ENCODE data around the gene FAM20A.

FAM20A gene

DNA sequence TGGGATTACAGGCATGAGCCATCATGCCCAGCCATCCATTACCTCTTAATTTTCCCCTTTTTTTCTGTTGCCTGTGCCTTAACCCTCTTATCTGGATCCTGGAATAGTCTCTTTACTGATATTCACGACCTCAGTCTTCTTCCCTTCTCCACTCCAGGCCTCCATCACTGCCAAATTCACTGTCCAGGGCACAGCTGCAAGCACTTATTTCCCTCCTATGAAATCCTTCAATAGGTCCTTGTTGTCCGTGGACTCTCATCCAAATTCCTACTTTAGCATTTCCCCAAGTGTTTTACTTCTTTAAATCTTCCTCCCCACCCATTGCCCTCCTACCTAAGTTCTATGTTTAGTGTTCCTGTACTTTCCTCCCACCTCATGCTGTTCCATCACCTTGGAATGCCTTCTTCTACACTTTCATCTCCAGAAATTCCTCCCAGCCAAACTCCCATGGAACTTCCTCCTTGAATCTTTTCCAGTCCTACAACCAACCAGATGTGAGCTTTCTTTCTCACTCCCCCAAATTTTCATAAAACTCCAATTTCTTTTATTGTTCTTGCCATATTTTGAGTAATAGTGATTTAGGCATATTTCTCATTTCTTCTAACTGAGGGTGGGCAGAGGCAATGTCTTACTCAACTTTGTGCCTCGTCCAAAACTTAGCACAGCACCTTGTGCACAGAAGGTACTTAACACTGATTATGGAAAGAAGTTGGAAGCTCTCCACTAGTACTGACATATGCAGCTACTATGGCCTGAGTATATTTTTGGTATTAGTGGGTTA, 35.3 kb downstream of the FAM20A start:
- Histone ChIP-seq H3K36me3 (ENCODE audit: insufficient read depth, low read length) (no peaks in the 10 kb centered on the region), H3K9me3 (ENCODE audit: insufficient read depth, low read depth, low read length) (no peaks in the 10 kb centered on the region), H3K4me3 (ENCODE audit: low read length, poor library complexity, severe bottlenecking) (no peak overlapping the region), H2AFZ (ENCODE audit: low read length) (no peak overlapping the region), H4K20me1 (ENCODE audit: insufficient read depth, low read length, poor library complexity, severe bottlenecking) (no peaks in the 10 kb centered on the region), H3K4me1 (ENCODE audit: insufficient read depth, low read length, poor library complexity, severe bottlenecking) (no peaks in the 10 kb centered on the region), H3K4me2 (ENCODE audit: low read depth, low read length, poor library complexity, severe bottlenecking) (no peak overlapping the region), H3F3A (ENCODE audit: low read depth) (no peaks in the 10 kb centered on the region), H3K9ac (ENCODE audit: low read depth, low read length, poor library complexity, severe bottlenecking) (no peak overlapping the region), H3K79me2 (ENCODE audit: insufficient read depth, low read length) (no peaks in the 10 kb centered on the region), H3K27me3 (ENCODE audit: insufficient read depth, low read length, poor library complexity, severe bottlenecking) (no peaks in the 10 kb centered on the region), H3K9me2 (replicated peaks; ENCODE audit: low read depth, low read length) (no peaks in the 10 kb centered on the region)
- TF ChIP-seq, protein P1, sequence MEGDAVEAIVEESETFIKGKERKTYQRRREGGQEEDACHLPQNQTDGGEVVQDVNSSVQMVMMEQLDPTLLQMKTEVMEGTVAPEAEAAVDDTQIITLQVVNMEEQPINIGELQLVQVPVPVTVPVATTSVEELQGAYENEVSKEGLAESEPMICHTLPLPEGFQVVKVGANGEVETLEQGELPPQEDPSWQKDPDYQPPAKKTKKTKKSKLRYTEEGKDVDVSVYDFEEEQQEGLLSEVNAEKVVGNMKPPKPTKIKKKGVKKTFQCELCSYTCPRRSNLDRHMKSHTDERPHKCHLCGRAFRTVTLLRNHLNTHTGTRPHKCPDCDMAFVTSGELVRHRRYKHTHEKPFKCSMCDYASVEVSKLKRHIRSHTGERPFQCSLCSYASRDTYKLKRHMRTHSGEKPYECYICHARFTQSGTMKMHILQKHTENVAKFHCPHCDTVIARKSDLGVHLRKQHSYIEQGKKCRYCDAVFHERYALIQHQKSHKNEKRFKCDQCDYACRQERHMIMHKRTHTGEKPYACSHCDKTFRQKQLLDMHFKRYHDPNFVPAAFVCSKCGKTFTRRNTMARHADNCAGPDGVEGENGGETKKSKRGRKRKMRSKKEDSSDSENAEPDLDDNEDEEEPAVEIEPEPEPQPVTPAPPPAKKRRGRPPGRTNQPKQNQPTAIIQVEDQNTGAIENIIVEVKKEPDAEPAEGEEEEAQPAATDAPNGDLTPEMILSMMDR (conservative IDR thresholded peaks at IDR 0.05; ENCODE audit: low read length): no peak
- no peak for TF ChIP-seq EZH2phosphoT487 (IDR thresholded peaks at IDR 0.05; ENCODE audit: borderline replicate concordance)

DNA sequence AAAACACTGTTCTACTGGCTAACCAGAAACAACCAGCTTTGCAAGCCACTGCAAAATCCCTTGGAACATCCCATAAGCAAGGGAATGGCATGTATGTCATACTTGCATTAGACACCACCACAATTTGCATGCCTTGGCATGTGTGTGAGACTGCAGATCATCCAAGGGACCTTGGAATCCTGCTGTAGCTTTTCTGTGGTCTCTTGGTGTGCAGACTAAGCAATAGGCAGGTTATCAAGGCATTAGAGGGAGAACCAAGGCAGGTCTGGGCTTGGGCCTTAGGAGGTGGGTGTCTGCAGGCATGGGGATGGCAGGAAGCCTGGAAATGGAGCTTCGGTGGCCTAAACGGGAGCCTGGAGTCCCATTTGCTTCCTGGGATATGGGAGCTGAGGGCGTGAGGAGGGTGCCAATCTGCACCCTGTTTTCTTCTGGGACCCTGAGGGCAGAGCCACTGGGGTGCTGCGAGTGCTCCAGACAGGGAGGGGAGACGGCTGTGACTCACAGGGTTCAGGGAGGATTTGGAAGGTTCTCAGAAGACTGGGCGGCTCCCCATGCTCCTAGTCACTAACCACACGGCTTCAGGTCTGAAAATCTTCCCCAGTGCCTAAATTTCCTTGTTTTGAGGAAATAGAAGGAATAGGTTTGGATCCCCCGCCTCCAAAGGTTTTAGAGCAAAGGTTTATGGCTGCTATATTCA, 36.6 kb downstream of the FAM20A start:
- Histone ChIP-seq H3K9me2 (replicated peaks; ENCODE audit: low read depth, low read length) (no peaks in the 10 kb centered on the region), H2AFZ (ENCODE audit: low read length) (no peak overlapping the region), H3K4me1 (ENCODE audit: insufficient read depth, low read length, poor library complexity, severe bottlenecking) (no peaks in the 10 kb centered on the region), H3K4me3 (ENCODE audit: low read length, poor library complexity, severe bottlenecking) (no peak overlapping the region), H4K20me1 (ENCODE audit: insufficient read depth, low read length, poor library complexity, severe bottlenecking) (no peaks in the 10 kb centered on the region), H3K36me3 (ENCODE audit: insufficient read depth, low read length) (no peaks in the 10 kb centered on the region), H3K79me2 (ENCODE audit: insufficient read depth, low read length) (no peaks in the 10 kb centered on the region), H3K4me2 (ENCODE audit: low read depth, low read length, poor library complexity, severe bottlenecking) (no peak overlapping the region), H3F3A (ENCODE audit: low read depth) (no peaks in the 10 kb centered on the region), H3K9me3 (ENCODE audit: insufficient read depth, low read depth, low read length) (no peaks in the 10 kb centered on the region), H3K9ac (ENCODE audit: low read depth, low read length, poor library complexity, severe bottlenecking) (no peak overlapping the region), H3K27me3 (ENCODE audit: insufficient read depth, low read length, poor library complexity, severe bottlenecking) (no peaks in the 10 kb centered on the region)
- TF ChIP-seq, protein P1 (conservative IDR thresholded peaks at IDR 0.05; ENCODE audit: low read length): no peak

- Histone ChIP-seq H3K4me2 (ENCODE audit: low read depth, low read length, poor library complexity, severe bottlenecking) (no peak overlapping the region), H3K9me3 (ENCODE audit: insufficient read depth, low read depth, low read length) (no peaks in the 10 kb centered on the region), H3K27me3 (ENCODE audit: insufficient read depth, low read length, poor library complexity, severe bottlenecking) (no peaks in the 10 kb centered on the region), H3K79me2 (ENCODE audit: insufficient read depth, low read length) (no peaks in the 10 kb centered on the region), H4K20me1 (ENCODE audit: insufficient read depth, low read length, poor library complexity, severe bottlenecking) (no peaks in the 10 kb centered on the region), H2AFZ (ENCODE audit: low read length) (no peak overlapping the region), H3K9me2 (replicated peaks; ENCODE audit: low read depth, low read length) (no peaks in the 10 kb centered on the region), H3K36me3 (ENCODE audit: insufficient read depth, low read length) (no peaks in the 10 kb centered on the region), H3K4me1 (ENCODE audit: insufficient read depth, low read length, poor library complexity, severe bottlenecking) (no peaks in the 10 kb centered on the region), H3K9ac (ENCODE audit: low read depth, low read length, poor library complexity, severe bottlenecking) (no peak overlapping the region), H3F3A (ENCODE audit: low read depth) (no peaks in the 10 kb centered on the region), H3K4me3 (ENCODE audit: low read length, poor library complexity, severe bottlenecking) (no peak overlapping the region)
- no peak for TF ChIP-seq EZH2phosphoT487 (IDR thresholded peaks at IDR 0.05; ENCODE audit: borderline replicate concordance)
- TF ChIP-seq, protein P1 (conservative IDR thresholded peaks at IDR 0.05; ENCODE audit: low read length): no peak
Measured at GRCh38 chr17:68562736-68563135, 38.4 kb downstream of the FAM20A start.
